ENCODE results near the gene SUGCT.

The SUGCT gene

DNA sequence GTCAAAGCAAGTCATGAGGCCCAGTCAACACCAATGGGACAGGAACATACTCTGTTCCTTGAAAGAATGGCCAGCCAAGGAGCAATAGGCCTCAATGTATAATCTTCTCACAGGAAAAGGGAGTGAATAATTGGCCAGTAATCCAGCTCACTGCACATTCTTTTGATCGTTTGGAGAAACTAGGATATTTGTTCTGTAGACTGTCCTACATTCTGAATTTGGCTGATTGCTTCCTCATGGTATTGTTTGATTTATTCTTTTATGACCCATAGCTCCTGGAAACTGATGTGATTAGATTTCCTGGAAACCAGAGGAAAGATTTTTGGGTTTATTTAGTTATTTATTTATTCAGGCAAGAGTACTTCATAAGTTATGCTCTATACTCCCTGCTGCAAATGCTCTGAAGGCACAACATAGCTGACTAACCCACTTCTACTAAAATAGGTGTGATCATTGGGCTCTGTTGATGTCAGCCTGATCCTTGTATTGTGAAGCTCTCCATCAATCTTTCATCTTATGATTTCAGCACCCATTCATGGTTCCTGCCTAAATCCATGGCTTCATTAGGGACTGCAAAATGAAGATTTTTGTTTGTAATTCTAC is 745.2 kb downstream of the SUGCT start:
- no peak for ATAC-seq (ENCODE audit: insufficient read depth, low read depth)
- Histone ChIP-seq H3K27me3 (ENCODE audit: insufficient read depth, low read length, poor library complexity) (no peaks in the 10 kb centered on the region), H4K20me1 (ENCODE audit: insufficient read depth, low read length) (no peaks in the 10 kb centered on the region), H2AFZ (ENCODE audit: low read depth, low read length) (no peak overlapping the region), H3K9me3 (ENCODE audit: insufficient read depth, low read length, severe bottlenecking) (no peaks in the 10 kb centered on the region), H3K9ac (ENCODE audit: low read depth, low read length) (no peak overlapping the region), H3K4me2 (ENCODE audit: insufficient read depth, low read length) (no peak overlapping the region), H3K79me2 (ENCODE audit: insufficient read depth, low read length) (no peaks in the 10 kb centered on the region), H3K4me1 (ENCODE audit: insufficient read depth, low read length) (no peaks in the 10 kb centered on the region), H3K27ac (ENCODE audit: low read length) (no peak overlapping the region), H3K4me3 (ENCODE audit: low read depth in 1 of 2, low read length in 2 of 2) (no peak overlapping the region), H3K36me3 (ENCODE audit: insufficient read depth, low read length) (no peaks in the 10 kb centered on the region)
- no peak for DNase-seq
- no peak for TF ChIP-seq EZH2 (IDR thresholded peaks at IDR 0.05; ENCODE audit: borderline replicate concordance, low read depth, low read length, severe bottlenecking)
- TF ChIP-seq, protein P1, sequence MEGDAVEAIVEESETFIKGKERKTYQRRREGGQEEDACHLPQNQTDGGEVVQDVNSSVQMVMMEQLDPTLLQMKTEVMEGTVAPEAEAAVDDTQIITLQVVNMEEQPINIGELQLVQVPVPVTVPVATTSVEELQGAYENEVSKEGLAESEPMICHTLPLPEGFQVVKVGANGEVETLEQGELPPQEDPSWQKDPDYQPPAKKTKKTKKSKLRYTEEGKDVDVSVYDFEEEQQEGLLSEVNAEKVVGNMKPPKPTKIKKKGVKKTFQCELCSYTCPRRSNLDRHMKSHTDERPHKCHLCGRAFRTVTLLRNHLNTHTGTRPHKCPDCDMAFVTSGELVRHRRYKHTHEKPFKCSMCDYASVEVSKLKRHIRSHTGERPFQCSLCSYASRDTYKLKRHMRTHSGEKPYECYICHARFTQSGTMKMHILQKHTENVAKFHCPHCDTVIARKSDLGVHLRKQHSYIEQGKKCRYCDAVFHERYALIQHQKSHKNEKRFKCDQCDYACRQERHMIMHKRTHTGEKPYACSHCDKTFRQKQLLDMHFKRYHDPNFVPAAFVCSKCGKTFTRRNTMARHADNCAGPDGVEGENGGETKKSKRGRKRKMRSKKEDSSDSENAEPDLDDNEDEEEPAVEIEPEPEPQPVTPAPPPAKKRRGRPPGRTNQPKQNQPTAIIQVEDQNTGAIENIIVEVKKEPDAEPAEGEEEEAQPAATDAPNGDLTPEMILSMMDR (IDR thresholded peaks at IDR 0.05; ENCODE audit: borderline replicate concordance, extremely low read depth, low read length, poor library complexity, severe bottlenecking): no peak

DNA sequence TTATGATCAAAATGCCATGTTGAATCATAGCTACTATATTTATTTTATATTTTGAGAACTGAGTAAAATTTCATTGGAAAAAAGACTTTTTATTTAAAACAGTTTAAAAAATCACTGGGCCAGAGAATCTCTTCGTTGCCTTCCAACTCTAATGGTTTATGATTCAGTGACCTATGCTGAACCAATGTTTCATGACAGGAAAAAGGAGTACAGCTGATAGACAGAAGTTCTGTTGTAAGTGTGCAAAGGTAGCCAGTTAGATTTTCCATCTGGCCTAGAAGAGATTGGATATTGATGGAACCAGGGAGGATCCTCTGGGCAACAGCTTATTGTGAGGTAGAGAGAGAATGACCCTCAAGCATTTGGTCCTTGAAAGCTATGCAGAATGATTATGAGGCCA is 745.8 kb downstream of the SUGCT start:
- H3K36me3 ChIP-seq (ENCODE audit: insufficient read depth, low read length): no peaks in the 10 kb centered on the region
- no peak for DNase-seq
- H3K9me3 ChIP-seq (ENCODE audit: insufficient read depth, low read length, severe bottlenecking): no peaks in the 10 kb centered on the region
- no peaks in the 10 kb centered on the region for H3K27me3 ChIP-seq (ENCODE audit: insufficient read depth, low read length, poor library complexity)
- H3K27ac ChIP-seq (ENCODE audit: low read length): no peak overlapping the region
- no peak for ATAC-seq (ENCODE audit: insufficient read depth, low read depth)
- H4K20me1 ChIP-seq (ENCODE audit: insufficient read depth, low read length): no peaks in the 10 kb centered on the region
- no peaks in the 10 kb centered on the region for H3K4me1 ChIP-seq (ENCODE audit: insufficient read depth, low read length)
- no peak overlapping the region for H3K9ac ChIP-seq (ENCODE audit: low read depth, low read length)
- no peak overlapping the region for H2AFZ ChIP-seq (ENCODE audit: low read depth, low read length)
- H3K4me2 ChIP-seq (ENCODE audit: insufficient read depth, low read length): no peak overlapping the region
- no peak overlapping the region for H3K4me3 ChIP-seq (ENCODE audit: low read depth in 1 of 2, low read length in 2 of 2)
- TF ChIP-seq, protein P1 (IDR thresholded peaks at IDR 0.05; ENCODE audit: borderline replicate concordance, extremely low read depth, low read length, poor library complexity, severe bottlenecking): no peak
- no peak for TF ChIP-seq EZH2 (IDR thresholded peaks at IDR 0.05; ENCODE audit: borderline replicate concordance, low read depth, low read length, severe bottlenecking)
- H3K79me2 ChIP-seq (ENCODE audit: insufficient read depth, low read length): no peaks in the 10 kb centered on the region

DNA sequence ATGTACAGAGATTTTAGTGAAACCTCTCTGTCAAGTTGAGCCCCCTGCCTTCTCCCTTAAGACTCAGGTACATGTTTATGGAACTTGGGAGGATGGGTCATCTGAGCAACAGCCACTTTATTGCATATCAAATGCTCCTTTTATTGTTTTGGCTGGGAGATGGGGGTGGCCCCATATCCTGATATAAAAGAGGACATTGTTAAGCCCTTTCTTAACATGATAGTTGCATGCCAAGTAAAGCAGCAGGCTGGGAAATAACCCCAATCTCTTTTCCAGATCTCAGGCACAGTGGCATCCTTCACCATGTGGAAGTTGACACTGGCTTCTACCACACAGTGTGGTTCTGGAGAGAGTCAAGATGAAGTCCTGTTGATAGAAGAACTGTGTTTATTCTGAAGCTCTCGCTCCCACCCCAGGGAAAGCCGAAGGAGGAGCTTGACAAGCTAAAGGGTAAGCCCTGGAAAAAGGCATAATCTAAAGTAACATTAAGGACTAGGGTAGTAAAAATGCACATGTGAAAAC is 746.7 kb downstream of the SUGCT start:
- no peak overlapping the region for H2AFZ ChIP-seq (ENCODE audit: low read depth, low read length)
- no peaks in the 10 kb centered on the region for H3K9me3 ChIP-seq (ENCODE audit: insufficient read depth, low read length, severe bottlenecking)
- DNase-seq: no peak
- no peaks in the 10 kb centered on the region for H3K36me3 ChIP-seq (ENCODE audit: insufficient read depth, low read length)
- H3K4me3 ChIP-seq (ENCODE audit: low read depth in 1 of 2, low read length in 2 of 2): no peak overlapping the region
- H3K79me2 ChIP-seq (ENCODE audit: insufficient read depth, low read length): no peaks in the 10 kb centered on the region
- H3K27ac ChIP-seq (ENCODE audit: low read length): no peak overlapping the region
- ATAC-seq (ENCODE audit: insufficient read depth, low read depth): no peak
- H3K27me3 ChIP-seq (ENCODE audit: insufficient read depth, low read length, poor library complexity): no peaks in the 10 kb centered on the region
- H4K20me1 ChIP-seq (ENCODE audit: insufficient read depth, low read length): no peaks in the 10 kb centered on the region
- no peak overlapping the region for H3K4me2 ChIP-seq (ENCODE audit: insufficient read depth, low read length)
- H3K4me1 ChIP-seq (ENCODE audit: insufficient read depth, low read length): no peaks in the 10 kb centered on the region
- TF ChIP-seq, protein P1 (IDR thresholded peaks at IDR 0.05; ENCODE audit: borderline replicate concordance, extremely low read depth, low read length, poor library complexity, severe bottlenecking): no peak
- no peak for TF ChIP-seq EZH2 (IDR thresholded peaks at IDR 0.05; ENCODE audit: borderline replicate concordance, low read depth, low read length, severe bottlenecking)
- H3K9ac ChIP-seq (ENCODE audit: low read depth, low read length): no peak overlapping the region

Measured in DND-41 (cell line).